ENCODE results near the gene ADAMTS2. TPM values are rescaled to one million over a fixed set of nuclear protein-coding genes. Genes with fewer than 3 reads are reported as not detected.

The ADAMTS2 gene
- total RNA-seq, 4 donors from 2014 or later = 6.0 to 20.9 (median 13.5) TPM

DNA sequence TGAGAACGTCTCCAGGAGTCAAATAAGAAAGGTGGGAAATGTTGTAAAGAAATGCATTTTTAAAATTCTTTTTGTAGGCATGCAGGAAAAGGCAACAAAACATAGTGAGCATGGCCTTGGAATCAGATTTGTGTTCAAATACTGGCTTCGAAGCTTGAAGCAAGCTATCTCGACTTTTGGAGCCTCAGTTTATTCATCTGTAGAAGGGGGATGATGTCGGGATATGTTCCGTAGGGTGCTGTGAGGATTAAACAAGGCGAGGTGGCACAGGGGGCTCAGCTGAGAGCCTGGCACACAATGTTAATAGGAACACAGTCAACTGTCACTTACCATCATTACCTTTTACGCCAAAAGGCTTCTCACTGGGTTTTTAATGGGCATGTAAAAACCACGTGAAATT, 4.8 kb downstream of the ADAMTS2 start:
- Histone ChIP-seq H3K4me3 (no peak overlapping the region), H3K27ac (no peak overlapping the region), H3K9me3 (no peaks in the 10 kb centered on the region), H3K27me3 (peaks cover 31% of the 10 kb centered on the region), H3K36me3 (no peaks in the 10 kb centered on the region), H3K4me1 (peaks cover 5 to 20% (median 13%) of the 10 kb centered on the region in 4 donors)
- 72 to 80% methylated on average over 7 to 8 of the region's 8 CpGs for WGBS, 2 donors (ENCODE audit: low coverage in 1 of 2)
- intact Hi-C loops (cut with DNase I; ENCODE audit: low total_unique reads) = loop anchor here (10.0 kb wide), 1 partner anchor 176 kb away; no protein-coding TSS in a partner anchor
- TF ChIP-seq CTCF (IDR thresholded peaks at IDR 0.05) (no peak), POLR2AphosphoS5 (IDR thresholded peaks at IDR 0.05) (no peak), POLR2A (IDR thresholded peaks at IDR 0.05) (no peak), EP300 (IDR thresholded peaks at IDR 0.05; ENCODE audit: low read depth) (no peak)
- in situ Hi-C loops (cut with MboI; ENCODE audit: low pct_ligation_motif_present in 1 of 4, low pct_unique_long_range_greater_than_20kb in 1 of 4, low sequenced_read_pairs in 3 of 4) = loop anchor here in 1 of 4 donors (25.0 kb wide), 1 partner anchor 178 kb away; no protein-coding TSS in a partner anchor
- DNase-seq = no peak

DNA sequence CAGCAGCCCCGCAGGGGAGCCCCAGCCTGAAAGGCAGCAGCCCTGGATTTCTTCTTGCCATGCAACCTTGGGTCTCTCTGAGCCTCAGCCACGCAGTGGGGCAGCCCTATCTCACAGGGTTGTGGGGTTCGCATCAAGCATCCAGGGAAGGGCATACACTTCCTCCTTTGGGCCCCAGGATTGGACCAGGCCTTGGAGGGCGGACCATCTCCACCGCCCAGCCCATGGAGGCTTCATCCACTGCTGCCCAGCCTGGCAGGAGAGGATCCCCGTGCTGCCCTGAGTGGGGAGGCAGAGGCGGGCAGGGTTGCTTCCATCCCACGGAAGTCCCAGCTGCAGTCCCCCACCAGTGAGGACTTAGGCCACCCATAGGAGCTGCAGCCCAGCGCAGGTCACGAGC, 5.3 kb downstream of the ADAMTS2 start:
- intact Hi-C loops (cut with DNase I; ENCODE audit: low total_unique reads) (loop anchor here (10.0 kb wide), 1 partner anchor 175 kb away; no protein-coding TSS in a partner anchor), in situ Hi-C loops (cut with MboI; ENCODE audit: low pct_ligation_motif_present in 1 of 4, low pct_unique_long_range_greater_than_20kb in 1 of 4, low sequenced_read_pairs in 3 of 4) (loop anchor here in 1 of 4 donors (25.0 kb wide), 1 partner anchor 178 kb away; no protein-coding TSS in a partner anchor)
- Histone ChIP-seq H3K4me1 (peaks cover 5 to 20% (median 13%) of the 10 kb centered on the region in 4 donors), H3K4me3 (no peak overlapping the region), H3K27ac (no peak overlapping the region), H3K9me3 (no peaks in the 10 kb centered on the region), H3K27me3 (peaks cover 28% of the 10 kb centered on the region), H3K36me3 (no peaks in the 10 kb centered on the region)
- no peak for DNase-seq
- 87% methylated on average over 9 of the region's 10 CpGs; no CpG with 5 or more reads in 1 of the 2 donors for WGBS, 2 donors (ENCODE audit: low coverage in 1 of 2)
- no peak for TF ChIP-seq EP300 (IDR thresholded peaks at IDR 0.05; ENCODE audit: low read depth)
- TF ChIP-seq POLR2A (IDR thresholded peaks at IDR 0.05) = no peak
- TF ChIP-seq CTCF (IDR thresholded peaks at IDR 0.05) = no peak
- TF ChIP-seq POLR2AphosphoS5 (IDR thresholded peaks at IDR 0.05) = no peak

GRCh38 chr5:179339081-179339480, 6.2 kb downstream of the ADAMTS2 start:
- DNase-seq = no peak
- H3K36me3 ChIP-seq = no peaks in the 10 kb centered on the region
- no peak for TF ChIP-seq EP300 (IDR thresholded peaks at IDR 0.05; ENCODE audit: low read depth)
- no peak for TF ChIP-seq POLR2AphosphoS5 (IDR thresholded peaks at IDR 0.05)
- no peak for TF ChIP-seq POLR2A (IDR thresholded peaks at IDR 0.05)
- TF ChIP-seq CTCF (IDR thresholded peaks at IDR 0.05) = no peak
- WGBS, 2 donors (ENCODE audit: low coverage in 1 of 2) = 80 to 87% methylated on average over 1 to 5 of the region's 5 CpGs
- H3K9me3 ChIP-seq = no peaks in the 10 kb centered on the region
- H3K27me3 ChIP-seq = peaks cover 18% of the 10 kb centered on the region
- intact Hi-C loops (cut with DNase I; ENCODE audit: low total_unique reads) = no loop called here
- H3K4me3 ChIP-seq = no peak overlapping the region
- H3K4me1 ChIP-seq = peaks cover 4 to 12% (median 8%) of the 10 kb centered on the region in 4 donors
- in situ Hi-C loops (cut with MboI; ENCODE audit: low pct_ligation_motif_present in 1 of 4, low pct_unique_long_range_greater_than_20kb in 1 of 4, low sequenced_read_pairs in 3 of 4) = loop anchor here in 1 of 4 donors (25.0 kb wide), 1 partner anchor 177 kb away; no protein-coding TSS in a partner anchor
- H3K27ac ChIP-seq = no peak overlapping the region

- WGBS, 2 donors (ENCODE audit: low coverage in 1 of 2) = 87% methylated on average over 20 of the region's 23 CpGs; no CpG with 5 or more reads in 1 of the 2 donors
- in situ Hi-C loops (cut with MboI; ENCODE audit: low pct_ligation_motif_present in 1 of 4, low pct_unique_long_range_greater_than_20kb in 1 of 4, low sequenced_read_pairs in 3 of 4) = loop anchor here in 1 of 4 donors (25.0 kb wide), 1 partner anchor 176 kb away; no protein-coding TSS in a partner anchor
- Histone ChIP-seq H3K36me3 (no peaks in the 10 kb centered on the region), H3K27me3 (peaks cover 8% of the 10 kb centered on the region), H3K9me3 (no peaks in the 10 kb centered on the region), H3K4me3 (no peak overlapping the region), H3K4me1 (peaks cover 0 to 2% (median under 1%) of the 10 kb centered on the region in 4 donors), H3K27ac (no peak overlapping the region)
- intact Hi-C loops (cut with DNase I; ENCODE audit: low total_unique reads) = no loop called here
- DNase-seq = no peak
- TF ChIP-seq POLR2A (IDR thresholded peaks at IDR 0.05) (no peak), EP300 (IDR thresholded peaks at IDR 0.05; ENCODE audit: low read depth) (no peak), CTCF (IDR thresholded peaks at IDR 0.05) (no peak), POLR2AphosphoS5 (IDR thresholded peaks at IDR 0.05) (no peak)
Measured at GRCh38 chr5:179337796-179338676, 7.2 kb downstream of the ADAMTS2 start.

Measured in transverse colon (tissue), 4 donors.